SK-N-SH (cell line): Measurements from ENCODE around the gene EDN3.

Experiments
- CTCF ChIP-seq: fragments of 200-600 bp; sonication (generic); IDR thresholded peaks from 2 replicates; pipeline ENCODE4 v1.6.1; 2017; ENCODE audit warnings: antibody characterized with exemption, mild to moderate bottlenecking, moderate library complexity
- EZH2phosphoT487 ChIP-seq: fragments of 200-600 bp; sonication (generic); IDR thresholded peaks from 2 replicates; pipeline ENCODE4 v1.6.1; 2017; ENCODE audit warnings: low read depth, mixed run types, mild to moderate bottlenecking, antibody characterized with exemption, moderate library complexity, borderline replicate concordance
- FOXJ3 ChIP-seq: sonication (generic); formaldehyde crosslinking; IDR thresholded peaks from 2 replicates; pipeline ENCODE4 v1.5.1; 2020; ENCODE audit warnings: mild to moderate bottlenecking, missing genetic modification reagents
- MAX ChIP-seq: IDR thresholded peaks from 2 replicates; pipeline ENCODE4 v1.4.0; 2012; ENCODE audit warnings: low read depth
- MXI1 ChIP-seq: IDR thresholded peaks from 2 replicates; pipeline ENCODE4 v1.6.1; 2012; ENCODE audit warnings: mild to moderate bottlenecking, low read depth, low read length, improper control_type of control experiment
- RAD21 ChIP-seq: IDR thresholded peaks from 2 replicates; pipeline ENCODE4 v1.6.1; 2012; ENCODE audit warnings: mild to moderate bottlenecking, low read length
- SIN3A ChIP-seq: IDR thresholded peaks from 2 replicates; pipeline ENCODE4 v1.6.1; 2012; ENCODE audit warnings: low read depth, mild to moderate bottlenecking, low read length, moderate library complexity, borderline replicate concordance
- TF ChIP-seq, protein P1 (sequence below): fragments of 150-350 bp; IDR thresholded peaks from 2 replicates; pipeline ENCODE4 v1.6.1; 2016; ENCODE audit warnings: mild to moderate bottlenecking, low read depth, low read length
- TF ChIP-seq, protein P2 (sequence below): fragments of 150-350 bp; IDR thresholded peaks from 2 replicates; pipeline ENCODE4 v1.6.1; 2017; ENCODE audit warnings: antibody characterized with exemption, low read length, low read depth, borderline replicate concordance

- no peak for TF ChIP-seq CTCF
- TF ChIP-seq, protein P1, sequence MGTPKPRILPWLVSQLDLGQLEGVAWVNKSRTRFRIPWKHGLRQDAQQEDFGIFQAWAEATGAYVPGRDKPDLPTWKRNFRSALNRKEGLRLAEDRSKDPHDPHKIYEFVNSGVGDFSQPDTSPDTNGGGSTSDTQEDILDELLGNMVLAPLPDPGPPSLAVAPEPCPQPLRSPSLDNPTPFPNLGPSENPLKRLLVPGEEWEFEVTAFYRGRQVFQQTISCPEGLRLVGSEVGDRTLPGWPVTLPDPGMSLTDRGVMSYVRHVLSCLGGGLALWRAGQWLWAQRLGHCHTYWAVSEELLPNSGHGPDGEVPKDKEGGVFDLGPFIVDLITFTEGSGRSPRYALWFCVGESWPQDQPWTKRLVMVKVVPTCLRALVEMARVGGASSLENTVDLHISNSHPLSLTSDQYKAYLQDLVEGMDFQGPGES: no peak
- TF ChIP-seq MXI1: no peak
- TF ChIP-seq EZH2phosphoT487: no peak
- no peak for TF ChIP-seq FOXJ3 (CRISPR knock-in tag)
- TF ChIP-seq MAX: no peak
- TF ChIP-seq RAD21: no peak
- no peak for TF ChIP-seq SIN3A
- TF ChIP-seq, protein P2, sequence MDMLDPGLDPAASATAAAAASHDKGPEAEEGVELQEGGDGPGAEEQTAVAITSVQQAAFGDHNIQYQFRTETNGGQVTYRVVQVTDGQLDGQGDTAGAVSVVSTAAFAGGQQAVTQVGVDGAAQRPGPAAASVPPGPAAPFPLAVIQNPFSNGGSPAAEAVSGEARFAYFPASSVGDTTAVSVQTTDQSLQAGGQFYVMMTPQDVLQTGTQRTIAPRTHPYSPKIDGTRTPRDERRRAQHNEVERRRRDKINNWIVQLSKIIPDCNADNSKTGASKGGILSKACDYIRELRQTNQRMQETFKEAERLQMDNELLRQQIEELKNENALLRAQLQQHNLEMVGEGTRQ: no peak
Measured at GRCh38 chr20:59299945-59300332, 472 bp upstream of the EDN3 start.
